Breast epithelium (tissue), 4 donors: ENCODE results near the gene RGS7. TPM values are rescaled to one million over a fixed set of nuclear protein-coding genes. Genes with fewer than 3 reads are reported as not detected.
"Not testable (repeated sequence)": the region's sequence is repeated elsewhere in the genome, so short reads cannot be mapped to it uniquely, and the experiment has no call there.

Experiments
- DNase-seq, 2 donors: peaks; one replicate each; pipeline ENCODE4 v3.0.0-alpha.2; 2019; ENCODE audit warnings: low spot score in 2 of 2
- H3K27ac ChIP-seq, 2 donors: fragments of 200-600 bp; sonication (generic) in 1 of 2; one replicate each; pipeline ENCODE4 v1.5.1; 2016 to 2019; ENCODE audit warnings: mild to moderate bottlenecking in 1 of 2
- H3K27me3 ChIP-seq, 2 donors: fragments of 200-600 bp; sonication (generic) in 1 of 2; one replicate each; pipeline versions ENCODE4 v1.5.1 to v1.6.0; 2017 to 2019; ENCODE audit warnings: control low read depth in 1 of 2, mild to moderate bottlenecking in 1 of 2
- H3K36me3 ChIP-seq: fragments of 200-600 bp; one replicate; pipeline ENCODE4 v1.5.1; 2019
- H3K4me1 ChIP-seq, 2 donors: fragments of 200-600 bp; sonication (generic); one replicate each; pipeline ENCODE4 v1.5.1; 2016 to 2019; ENCODE audit warnings: control low read depth in 1 of 2
- H3K4me3 ChIP-seq, 3 donors: fragments of 200-600 bp; sonication (generic); 1 replicate in 2 of 3; 2 replicates in 1 of 3; pipeline ENCODE4 v1.5.1; 2016 to 2019; ENCODE audit warnings: mild to moderate bottlenecking in 3 of 3, moderate library complexity in 2 of 3
- H3K9me3 ChIP-seq, 2 donors: fragments of 200-600 bp; sonication (generic) in 1 of 2; one replicate each; pipeline ENCODE4 v1.5.1; 2016 to 2019; ENCODE audit warnings: control low read depth in 1 of 2
- CTCF ChIP-seq, 3 donors: fragments of 450-650 bp; IDR thresholded peaks; one replicate each; pipeline ENCODE4 v1.5.1; 2016 to 2017; ENCODE audit warnings: antibody characterized with exemption in 3 of 3, mild to moderate bottlenecking in 3 of 3, moderate library complexity in 3 of 3
- POLR2A ChIP-seq: fragments of 450-650 bp; IDR thresholded peaks from one replicate; pipeline ENCODE4 v1.6.1; 2016; ENCODE audit warnings: antibody characterized with exemption, mild to moderate bottlenecking, moderate library complexity
- POLR2AphosphoS5 ChIP-seq, 3 donors: sonication (generic); formaldehyde crosslinking; IDR thresholded peaks; one replicate each; pipeline ENCODE4 v1.6.1; 2017; ENCODE audit warnings: antibody characterized with exemption in 3 of 3
- intact Hi-C: fragments of 100-400 bp; cut with DNase I; formaldehyde crosslinking; loops from one replicate; pipeline ENCODE4 v1.15.1; 2023; ENCODE audit warnings: low total_unique reads
- total RNA-seq, 3 donors: library from RNA; depleted of rRNA; stranded (reverse); fragments of >200 nt; gene quantifications; one replicate each; pipeline ENCODE4 v1.1.0, GENCODE V29; 2016

RGS7 gene
- total RNA-seq, 3 donors from 2014 or later = 0.16 TPM; not detected in 2

- TF ChIP-seq CTCF (IDR thresholded peaks at IDR 0.05) = no peak
- TF ChIP-seq POLR2A = no peak
- TF ChIP-seq POLR2AphosphoS5 (IDR thresholded peaks at IDR 0.05) = no peak
- Histone ChIP-seq H3K36me3 (no peaks in the 10 kb centered on the region), H3K4me1 (no peaks in the 10 kb centered on the region), H3K27ac (no peak overlapping the region), H3K4me3 (no peak overlapping the region), H3K27me3 (no peaks in the 10 kb centered on the region), H3K9me3 (no peaks in the 10 kb centered on the region)
- DNase-seq = no peak
- intact Hi-C loops = no loop called here
Measured at GRCh38 chr1:240786880-240787279, 570.1 kb downstream of the RGS7 start.

- no peak overlapping the region for H3K27ac ChIP-seq
- intact Hi-C loops = no loop called here
- no peak for DNase-seq
- H3K27me3 ChIP-seq = no peaks in the 10 kb centered on the region
- no peaks in the 10 kb centered on the region for H3K9me3 ChIP-seq
- H3K4me3 ChIP-seq = no peak overlapping the region
- no peaks in the 10 kb centered on the region for H3K4me1 ChIP-seq
- H3K36me3 ChIP-seq = no peaks in the 10 kb centered on the region
- TF ChIP-seq CTCF (IDR thresholded peaks at IDR 0.05) = no peak
- no peak for TF ChIP-seq POLR2A
- no peak for TF ChIP-seq POLR2AphosphoS5 (IDR thresholded peaks at IDR 0.05)
Measured at GRCh38 chr1:240784776-240785175, 572.2 kb downstream of the RGS7 start.

GRCh38 chr1:240783728-240784137 lies 573.3 kb downstream of the RGS7 start:
- intact Hi-C loops = not testable (repeated sequence)

GRCh38 chr1:240776237-240776636 lies 580.8 kb downstream of the RGS7 start:
- Histone ChIP-seq H3K27ac (no peak overlapping the region), H3K27me3 (no peaks in the 10 kb centered on the region), H3K4me3 (no peak overlapping the region), H3K4me1 (no peaks in the 10 kb centered on the region), H3K9me3 (no peaks in the 10 kb centered on the region), H3K36me3 (no peaks in the 10 kb centered on the region)
- TF ChIP-seq CTCF (IDR thresholded peaks at IDR 0.05) = no peak
- TF ChIP-seq POLR2AphosphoS5 (IDR thresholded peaks at IDR 0.05) = no peak
- TF ChIP-seq POLR2A = no peak
- no peak for DNase-seq
- intact Hi-C loops = no loop called here

More at GRCh38 chr1:240783728-240784137, 573.3 kb downstream of the RGS7 start:
- not testable (repeated sequence) for H3K4me1 ChIP-seq, H3K4me3 ChIP-seq, H3K27me3 ChIP-seq, H3K36me3 ChIP-seq, H3K27ac ChIP-seq, DNase-seq, H3K9me3 ChIP-seq

GRCh38 chr1:240772131-240772530 lies 584.9 kb downstream of the RGS7 start:
- Histone ChIP-seq H3K4me1 (no peaks in the 10 kb centered on the region), H3K27ac (no peak overlapping the region), H3K36me3 (no peaks in the 10 kb centered on the region), H3K27me3 (no peaks in the 10 kb centered on the region), H3K9me3 (no peaks in the 10 kb centered on the region), H3K4me3 (no peak overlapping the region)
- intact Hi-C loops = no loop called here
- DNase-seq = no peak
- TF ChIP-seq POLR2A = no peak
- TF ChIP-seq POLR2AphosphoS5 (IDR thresholded peaks at IDR 0.05) = no peak
- no peak for TF ChIP-seq CTCF (IDR thresholded peaks at IDR 0.05)

- no peak overlapping the region for H3K4me3 ChIP-seq
- no peaks in the 10 kb centered on the region for H3K27me3 ChIP-seq
- DNase-seq = no peak
- no peaks in the 10 kb centered on the region for H3K4me1 ChIP-seq
- no peak for TF ChIP-seq POLR2A
- intact Hi-C loops = no loop called here
- no peaks in the 10 kb centered on the region for H3K36me3 ChIP-seq
- H3K9me3 ChIP-seq = no peaks in the 10 kb centered on the region
- no peak overlapping the region for H3K27ac ChIP-seq
Measured at GRCh38 chr1:240771450-240771849, 585.6 kb downstream of the RGS7 start.
